OCI-LY1 (cell line): Measurements from ENCODE around the gene SERPINI1.

Source experiments
- H2AFZ ChIP-seq: fragments of 200-600 bp; sonication (generic), shearing (Covaris generic); 2 replicates; pipeline ENCODE4 v1.6.0; 2014; ENCODE audit warnings: antibody characterized with exemption, mild to moderate bottlenecking, low read length
- H3F3A ChIP-seq: fragments of 200-600 bp; sonication (generic), shearing (Covaris generic); 2 replicates; pipeline ENCODE4 v1.6.0; 2014; ENCODE audit warnings: mild to moderate bottlenecking, antibody characterized with exemption, low read length, moderate library complexity; ENCODE audit not compliant: insufficient read depth
- H3K27ac ChIP-seq: fragments of 200-600 bp; sonication (generic); 2 replicates; pipeline ENCODE4 v1.5.1; 2014; ENCODE audit warnings: low read length, mixed run types, mild to moderate bottlenecking, low read depth; ENCODE audit not compliant: poor library complexity, severe bottlenecking
- H3K27me3 ChIP-seq: fragments of 200-600 bp; sonication (generic); 2 replicates; pipeline ENCODE4 v1.6.0; 2014; ENCODE audit warnings: antibody characterized with exemption, mild to moderate bottlenecking, low read length, moderate library complexity; ENCODE audit not compliant: insufficient read depth
- H3K36me3 ChIP-seq: fragments of 200-600 bp; sonication (generic); 2 replicates; pipeline ENCODE4 v1.6.1; 2014; ENCODE audit warnings: mild to moderate bottlenecking, antibody characterized with exemption, low read length, moderate library complexity, mixed read lengths; ENCODE audit not compliant: insufficient read depth
- H3K4me1 ChIP-seq: fragments of 200-600 bp; sonication (generic); 2 replicates; pipeline ENCODE4 v1.5.1; 2014; ENCODE audit warnings: mild to moderate bottlenecking, low read length, moderate library complexity; ENCODE audit not compliant: insufficient read depth, severe bottlenecking
- H3K4me2 ChIP-seq: fragments of 200-600 bp; sonication (generic), shearing (Covaris generic); 2 replicates; pipeline ENCODE4 v1.6.1; 2014; ENCODE audit warnings: low read length
- H3K4me3 ChIP-seq: fragments of 200-600 bp; sonication (generic); 2 replicates; pipeline ENCODE4 v1.5.1; 2014; ENCODE audit warnings: low read length, low read depth, mild to moderate bottlenecking, mixed read lengths; ENCODE audit not compliant: poor library complexity, severe bottlenecking
- H3K79me2 ChIP-seq: fragments of 200-600 bp; shearing (Covaris generic); 2 replicates; pipeline ENCODE4 v1.6.1; 2016; ENCODE audit warnings: mixed run types, low read length, mixed read lengths; ENCODE audit not compliant: insufficient read depth
- H3K9ac ChIP-seq: fragments of 200-600 bp; sonication (generic), shearing (Covaris generic); 2 replicates; pipeline ENCODE4 v1.6.1; 2014; ENCODE audit warnings: mild to moderate bottlenecking, low read length, mixed read lengths
- H3K9me2 ChIP-seq: fragments of 200-600 bp; sonication (generic), shearing (Covaris generic); 2 replicates; pipeline ENCODE4 v1.6.1; 2014; ENCODE audit warnings: low read depth, mild to moderate bottlenecking, low read length, mixed read lengths
- H3K9me3 ChIP-seq: fragments of 200-600 bp; shearing (Covaris generic); 2 replicates; pipeline ENCODE4 v1.6.1; 2014; ENCODE audit warnings: low read length, mixed read lengths
- H4K20me1 ChIP-seq: fragments of 200-600 bp; sonication (generic), shearing (Covaris generic); 2 replicates; pipeline ENCODE4 v1.6.0; 2016; ENCODE audit warnings: mild to moderate bottlenecking, low read length; ENCODE audit not compliant: insufficient read depth
- CTCF ChIP-seq: fragments of 200-600 bp; sonication (generic), shearing (Covaris generic); IDR thresholded peaks from 2 replicates; pipeline ENCODE4 v1.5.1; 2017; ENCODE audit warnings: mild to moderate bottlenecking, antibody characterized with exemption, low read length, moderate library complexity, mixed read lengths
- EZH2 ChIP-seq: fragments of 200-600 bp; sonication (generic), shearing (Covaris generic); IDR thresholded peaks from 2 replicates; pipeline ENCODE4 v1.8.0; 2017; ENCODE audit warnings: borderline replicate concordance, mixed run types, mild to moderate bottlenecking, antibody characterized with exemption, low read length, moderate library complexity, mixed read lengths

Gene SERPINI1

DNA sequence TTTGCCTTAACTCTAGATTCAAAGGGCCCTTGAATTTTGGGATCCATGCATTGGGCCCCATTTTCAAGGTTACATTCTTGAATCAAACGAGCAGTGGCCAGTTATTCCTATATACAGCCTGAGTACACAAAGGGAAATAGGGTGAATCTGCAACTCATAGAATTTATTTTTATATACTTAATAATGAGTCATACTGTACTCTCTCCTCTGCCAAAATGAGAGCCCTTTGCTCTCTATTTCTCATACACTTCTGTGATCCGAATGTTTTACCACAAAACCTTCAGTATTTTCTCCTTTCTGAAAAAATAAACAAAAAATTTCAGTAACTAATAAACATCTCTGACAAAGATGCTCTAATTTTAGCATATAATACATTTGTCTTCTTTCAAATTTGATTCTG is 116.7 kb downstream of the SERPINI1 start:
- Histone ChIP-seq H3K9ac (no peak overlapping the region), H3K4me2 (no peak overlapping the region), H4K20me1 (no peaks in the 10 kb centered on the region), H3F3A (no peaks in the 10 kb centered on the region), H3K9me2 (no peaks in the 10 kb centered on the region), H3K79me2 (no peaks in the 10 kb centered on the region), H3K36me3 (no peaks in the 10 kb centered on the region), H3K27ac (no peak overlapping the region), H3K4me1 (no peaks in the 10 kb centered on the region), H3K9me3 (no peaks in the 10 kb centered on the region), H2AFZ (0 out of 2 replicates have a peak overlapping the region, but pooled peaks have one; percentile 5), H3K4me3 (no peak overlapping the region), H3K27me3 (no peaks in the 10 kb centered on the region)
- TF ChIP-seq CTCF (no peak), EZH2 (no peak)

DNA sequence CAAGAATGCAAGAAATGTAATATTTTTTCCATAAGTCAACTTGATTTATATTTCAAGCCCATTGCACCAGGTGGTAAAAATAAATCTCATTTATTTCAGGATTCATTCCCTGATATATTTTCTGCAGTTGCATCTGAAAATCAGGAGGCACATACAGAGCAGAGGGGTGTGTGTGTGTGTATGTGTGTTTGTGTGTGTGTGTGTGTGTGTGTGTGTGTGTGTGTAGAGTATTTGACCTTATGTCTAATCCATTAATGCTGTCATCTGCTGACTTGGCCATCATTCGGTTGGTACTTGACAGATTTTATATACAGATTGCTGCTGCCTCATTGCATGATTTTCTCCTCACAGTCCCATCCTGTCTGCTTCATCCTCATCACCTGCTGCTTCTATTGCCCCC is 118.5 kb downstream of the SERPINI1 start:
- H3K4me3 ChIP-seq, result no peak overlapping the region
- H4K20me1 ChIP-seq, result no peaks in the 10 kb centered on the region
- no peaks in the 10 kb centered on the region for H3K9me3 ChIP-seq
- no peaks in the 10 kb centered on the region for H3K79me2 ChIP-seq
- H3K4me2 ChIP-seq, result no peak overlapping the region
- H3F3A ChIP-seq, result no peaks in the 10 kb centered on the region
- no peak overlapping the region for H3K27ac ChIP-seq
- H3K36me3 ChIP-seq, result no peaks in the 10 kb centered on the region
- no peaks in the 10 kb centered on the region for H3K4me1 ChIP-seq
- no peaks in the 10 kb centered on the region for H3K27me3 ChIP-seq
- no peak overlapping the region for H2AFZ ChIP-seq
- H3K9ac ChIP-seq, result no peak overlapping the region
- H3K9me2 ChIP-seq, result no peaks in the 10 kb centered on the region
- TF ChIP-seq EZH2 (no peak), CTCF (no peak)

DNA sequence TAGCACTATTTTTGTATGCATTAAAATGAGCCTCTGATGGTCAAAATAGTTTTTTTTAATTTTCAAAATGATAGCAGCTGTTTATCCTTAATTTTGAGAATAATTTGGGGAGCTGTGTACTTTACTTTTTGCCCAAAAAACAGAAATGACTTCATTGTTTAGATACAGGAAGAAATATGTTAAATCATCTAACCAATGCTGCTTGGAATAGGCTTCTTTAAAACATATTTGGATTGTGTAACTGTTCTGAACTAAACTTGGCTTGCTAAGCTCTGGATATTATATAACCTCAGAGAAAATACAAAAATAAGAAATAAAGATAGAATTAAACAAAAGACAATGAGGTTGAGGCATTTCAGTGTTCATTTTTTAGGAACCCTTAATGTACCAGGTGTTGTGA is 119.3 kb downstream of the SERPINI1 start:
- Histone ChIP-seq H3K27me3 (no peaks in the 10 kb centered on the region), H3K4me2 (no peak overlapping the region), H3K9ac (no peak overlapping the region), H3K4me1 (no peaks in the 10 kb centered on the region), H3K79me2 (no peaks in the 10 kb centered on the region), H3K36me3 (no peaks in the 10 kb centered on the region), H3K27ac (no peak overlapping the region), H2AFZ (no peak overlapping the region), H3F3A (no peaks in the 10 kb centered on the region), H3K9me2 (no peaks in the 10 kb centered on the region), H3K9me3 (no peaks in the 10 kb centered on the region), H3K4me3 (no peak overlapping the region), H4K20me1 (no peaks in the 10 kb centered on the region)
- TF ChIP-seq EZH2 (no peak), CTCF (no peak)
